Gastrocnemius medialis (tissue), 4 donors: ENCODE data around the gene SGPL1. TPM values are rescaled to one million over a fixed set of nuclear protein-coding genes. Genes with fewer than 3 reads are reported as not detected.

ENCODE experiments used
- ATAC-seq, 2 donors: fragments of 150-250 bp; one replicate each; pipeline ENCODE4 v1.9.1; 2016
- DNase-seq, 2 donors: peaks; one replicate each; pipeline ENCODE4 v3.0.0-alpha.2; 2019
- H3K27ac ChIP-seq, 4 donors: fragments of 200-600 bp; sonication (generic); 1 replicate in 1 of 4; 2 replicates in 3 of 4; pipeline ENCODE4 v1.5.1; 2016 to 2018; ENCODE audit warnings: mild to moderate bottlenecking in 2 of 4, moderate library complexity in 1 of 4
- H3K27me3 ChIP-seq, 3 donors: fragments of 200-600 bp; sonication (generic) in 2 of 3; 1 replicate in 1 of 3; 2 replicates in 2 of 3; pipeline versions ENCODE4 v1.5.1 to v1.6.0; 2016 to 2019; ENCODE audit warnings: mild to moderate bottlenecking in 1 of 3, moderate library complexity in 1 of 3
- H3K36me3 ChIP-seq, 2 donors: fragments of 200-600 bp; sonication (generic) in 1 of 2; one replicate each; pipeline ENCODE4 v1.5.1; 2017 to 2018
- H3K4me1 ChIP-seq, 2 donors: fragments of 200-600 bp; sonication (generic) in 1 of 2; one replicate each; pipeline ENCODE4 v1.5.1; 2016 to 2017; ENCODE audit warnings: mild to moderate bottlenecking in 2 of 2
- H3K4me3 ChIP-seq, 4 donors: fragments of 200-600 bp; sonication (generic) in 3 of 4; 1 replicate in 1 of 4; 2 replicates in 3 of 4; pipeline ENCODE4 v1.5.1; 2016 to 2019; ENCODE audit warnings: mild to moderate bottlenecking in 2 of 4
- H3K9me3 ChIP-seq, 3 donors: fragments of 200-600 bp; sonication (generic) in 2 of 3; 1 replicate in 1 of 3; 2 replicates in 2 of 3; pipeline ENCODE4 v1.5.1; 2016 to 2019
- POLR2A ChIP-seq, 2 donors: fragments of 450-650 bp; IDR thresholded peaks; one replicate each; pipeline ENCODE4 v1.6.1; 2017; ENCODE audit warnings: antibody characterized with exemption in 2 of 2, mild to moderate bottlenecking in 2 of 2, moderate library complexity in 2 of 2
- in situ Hi-C, 4 donors: fragments of 200-750 bp; cut with MboI; loops; one replicate each; pipeline versions ENCODE4 v1.15.0 to v1.8.0; 2017; ENCODE audit warnings: low sequenced_read_pairs in 4 of 4
- intact Hi-C: fragments of 100-400 bp; cut with DNase I; formaldehyde crosslinking; loops from one replicate; pipeline ENCODE4 v1.15.1; 2023; ENCODE audit warnings: low total_unique reads
- total RNA-seq, 4 donors: library from RNA; depleted of rRNA; stranded (reverse); fragments of >200 nt; gene quantifications; one replicate each; pipeline versions ENCODE4 v1.1.0 to v1.2.3, GENCODE V29; 2016
- TF ChIP-seq, protein P1 (sequence below), 5 experiments: fragments of 450-650 bp in 3 of 5; fragments of 200-600 bp in 2 of 5; sonication (generic) in 2 of 5; IDR thresholded peaks in 4 of 5; conservative IDR thresholded peaks in 1 of 5; 1 replicate in 4 of 5; 2 replicates in 1 of 5; pipeline ENCODE4 v1.5.1; 2016 to 2019; ENCODE audit warnings: antibody characterized with exemption in 5 of 5, mild to moderate bottlenecking in 3 of 5, moderate library complexity in 3 of 5

Gene SGPL1
- total RNA-seq, 4 donors from 2014 or later = 6.5 to 17.1 (median 11.3) TPM

DNA sequence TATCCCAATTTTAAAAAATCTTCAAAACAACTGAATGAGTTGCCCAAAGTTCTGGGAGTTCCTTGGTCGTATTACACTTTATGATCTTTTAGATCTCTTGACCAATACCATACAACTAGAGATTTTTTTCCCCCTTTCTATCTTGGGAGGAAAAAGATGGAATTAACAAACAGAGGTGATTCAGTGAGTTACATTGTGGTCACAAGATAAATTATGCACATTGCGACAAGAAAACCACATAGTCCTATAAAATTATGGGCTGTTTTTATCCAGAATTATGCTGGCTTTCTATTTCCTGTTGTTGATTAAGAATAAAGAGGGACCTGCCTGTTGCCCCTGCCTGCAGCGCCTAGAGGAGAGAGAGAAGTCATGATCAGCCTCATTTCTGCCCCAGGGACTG is 8.2 kb upstream of the SGPL1 start:
- H3K27me3 ChIP-seq = no peaks in the 10 kb centered on the region
- H3K4me3 ChIP-seq = no peak overlapping the region
- no peak for TF ChIP-seq POLR2A (IDR thresholded peaks at IDR 0.05)
- TF ChIP-seq, protein P1, sequence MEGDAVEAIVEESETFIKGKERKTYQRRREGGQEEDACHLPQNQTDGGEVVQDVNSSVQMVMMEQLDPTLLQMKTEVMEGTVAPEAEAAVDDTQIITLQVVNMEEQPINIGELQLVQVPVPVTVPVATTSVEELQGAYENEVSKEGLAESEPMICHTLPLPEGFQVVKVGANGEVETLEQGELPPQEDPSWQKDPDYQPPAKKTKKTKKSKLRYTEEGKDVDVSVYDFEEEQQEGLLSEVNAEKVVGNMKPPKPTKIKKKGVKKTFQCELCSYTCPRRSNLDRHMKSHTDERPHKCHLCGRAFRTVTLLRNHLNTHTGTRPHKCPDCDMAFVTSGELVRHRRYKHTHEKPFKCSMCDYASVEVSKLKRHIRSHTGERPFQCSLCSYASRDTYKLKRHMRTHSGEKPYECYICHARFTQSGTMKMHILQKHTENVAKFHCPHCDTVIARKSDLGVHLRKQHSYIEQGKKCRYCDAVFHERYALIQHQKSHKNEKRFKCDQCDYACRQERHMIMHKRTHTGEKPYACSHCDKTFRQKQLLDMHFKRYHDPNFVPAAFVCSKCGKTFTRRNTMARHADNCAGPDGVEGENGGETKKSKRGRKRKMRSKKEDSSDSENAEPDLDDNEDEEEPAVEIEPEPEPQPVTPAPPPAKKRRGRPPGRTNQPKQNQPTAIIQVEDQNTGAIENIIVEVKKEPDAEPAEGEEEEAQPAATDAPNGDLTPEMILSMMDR (IDR thresholded peaks at IDR 0.05 in 4 of 5, conservative IDR thresholded peaks at IDR 0.05 in 1 of 5) = no peak
- no peaks in the 10 kb centered on the region for H3K36me3 ChIP-seq
- H3K9me3 ChIP-seq = no peaks in the 10 kb centered on the region
- ATAC-seq (no peak), DNase-seq (no peak)
- H3K4me1 ChIP-seq = no peaks in the 10 kb centered on the region
- intact Hi-C loops = no loop called here
- in situ Hi-C loops = no loop called here
- H3K27ac ChIP-seq = no peak overlapping the region

DNA sequence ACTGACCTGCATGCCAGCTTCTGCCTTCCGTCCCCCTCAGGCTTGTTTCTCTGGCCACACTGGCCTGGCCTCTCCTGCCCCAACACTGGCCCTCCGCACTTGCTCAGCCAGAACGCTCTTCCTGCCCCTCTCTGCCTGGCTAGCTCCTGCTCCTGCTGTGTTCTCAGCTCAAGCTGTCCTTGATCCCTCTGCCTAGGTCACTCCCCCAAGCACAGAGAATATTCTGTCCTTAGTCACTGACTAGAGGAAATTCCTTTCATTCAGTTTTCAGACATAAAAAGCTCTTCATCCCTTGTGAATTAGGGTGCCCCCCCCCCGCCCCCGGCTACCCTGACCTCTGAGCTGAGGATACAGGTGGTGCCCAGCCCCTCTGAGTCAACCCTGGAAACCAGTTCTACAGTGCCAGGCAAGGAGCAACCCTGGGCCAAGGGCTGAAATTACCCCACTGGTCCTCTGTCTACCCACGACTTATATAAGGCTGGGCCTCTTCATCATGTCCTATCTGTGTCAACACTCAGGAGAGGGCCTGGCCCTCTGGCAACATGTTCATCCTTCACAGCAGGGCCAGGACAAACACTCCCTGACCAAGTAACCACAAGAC is 6.6 kb upstream of the SGPL1 start:
- intact Hi-C loops (no loop called here), in situ Hi-C loops (no loop called here)

GRCh38 chr10:70809726-70810125 is 6.0 kb upstream of the SGPL1 start:
- in situ Hi-C loops (loop anchor here in 2 of 4 donors (5.0 kb wide), 1 partner anchor 73 kb away; no protein-coding TSS in a partner anchor), intact Hi-C loops (no loop called here)
- H3K4me1 ChIP-seq = no peaks in the 10 kb centered on the region
- ATAC-seq (no peak), DNase-seq (no peak)
- no peak overlapping the region for H3K4me3 ChIP-seq
- no peak for TF ChIP-seq POLR2A (IDR thresholded peaks at IDR 0.05)
- TF ChIP-seq, protein P1 (IDR thresholded peaks at IDR 0.05 in 4 of 5, conservative IDR thresholded peaks at IDR 0.05 in 1 of 5) = no peak
- no peaks in the 10 kb centered on the region for H3K36me3 ChIP-seq
- no peaks in the 10 kb centered on the region for H3K27me3 ChIP-seq
- H3K9me3 ChIP-seq = no peaks in the 10 kb centered on the region
- no peak overlapping the region for H3K27ac ChIP-seq

More for the DNA sequence above, 6.6 kb upstream of the SGPL1 start:
- TF ChIP-seq POLR2A (IDR thresholded peaks at IDR 0.05) = no peak
- TF ChIP-seq, protein P1 (IDR thresholded peaks at IDR 0.05 in 4 of 5, conservative IDR thresholded peaks at IDR 0.05 in 1 of 5) = no peak
- H3K4me1 ChIP-seq = no peaks in the 10 kb centered on the region
- H3K36me3 ChIP-seq = no peaks in the 10 kb centered on the region
- DNase-seq = no peak
- no peak overlapping the region for H3K4me3 ChIP-seq
- no peaks in the 10 kb centered on the region for H3K9me3 ChIP-seq
- no peak overlapping the region for H3K27ac ChIP-seq
- no peaks in the 10 kb centered on the region for H3K27me3 ChIP-seq
- ATAC-seq = no peak

DNA sequence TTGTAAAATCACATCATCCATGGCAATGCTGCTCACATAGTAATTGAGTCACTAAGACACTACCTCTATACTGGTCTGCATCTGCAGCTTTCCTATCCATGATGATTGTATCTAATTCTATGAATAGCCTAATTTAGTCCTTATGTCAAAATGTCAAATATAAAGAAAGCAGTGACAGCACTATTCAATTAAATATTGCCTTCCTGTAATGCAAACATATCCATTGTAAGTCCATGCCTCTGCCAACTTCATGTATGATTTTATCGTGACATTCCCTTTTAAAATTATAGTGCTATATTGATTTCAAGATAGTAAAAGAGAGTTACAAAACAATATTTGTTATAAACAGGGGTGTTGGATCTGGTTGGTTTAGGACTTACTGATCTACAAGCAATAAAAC is 4.8 kb upstream of the SGPL1 start:
- no peak overlapping the region for H3K4me3 ChIP-seq
- no peak overlapping the region for H3K27ac ChIP-seq
- H3K27me3 ChIP-seq = no peaks in the 10 kb centered on the region
- DNase-seq (no peak), ATAC-seq (no peak)
- peaks cover 0 to 4% of the 10 kb centered on the region in 2 donors for H3K4me1 ChIP-seq
- in situ Hi-C loops = loop anchor here in 2 of 4 donors (5.0 kb wide), 1 partner anchor 71 kb away; no protein-coding TSS in a partner anchor
- TF ChIP-seq, protein P1 (IDR thresholded peaks at IDR 0.05 in 4 of 5, conservative IDR thresholded peaks at IDR 0.05 in 1 of 5) = no peak
- TF ChIP-seq POLR2A (IDR thresholded peaks at IDR 0.05) = no peak
- no peaks in the 10 kb centered on the region for H3K36me3 ChIP-seq
- intact Hi-C loops = no loop called here
- no peaks in the 10 kb centered on the region for H3K9me3 ChIP-seq
